ENCODE results near the gene ATG10.

DNA sequence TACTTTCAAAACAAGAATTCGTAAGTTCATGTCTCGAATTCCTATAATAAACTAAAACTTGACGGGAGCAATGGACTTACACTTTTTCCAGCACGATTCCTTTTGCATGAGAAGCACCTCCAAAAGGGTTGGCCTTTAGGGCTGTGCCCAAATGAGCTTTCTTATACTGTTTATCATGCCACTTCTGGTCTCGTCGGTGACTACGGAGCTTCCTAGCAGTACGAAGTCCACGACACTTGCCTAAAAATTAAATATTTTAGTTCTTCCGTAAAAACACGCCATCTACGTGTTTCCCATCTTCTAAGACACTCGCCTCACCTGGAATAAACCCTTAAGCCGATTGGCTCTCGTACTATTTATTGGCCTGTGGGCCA is 305.8 kb downstream of the ATG10 start:
- TF ChIP-seq, protein P1, sequence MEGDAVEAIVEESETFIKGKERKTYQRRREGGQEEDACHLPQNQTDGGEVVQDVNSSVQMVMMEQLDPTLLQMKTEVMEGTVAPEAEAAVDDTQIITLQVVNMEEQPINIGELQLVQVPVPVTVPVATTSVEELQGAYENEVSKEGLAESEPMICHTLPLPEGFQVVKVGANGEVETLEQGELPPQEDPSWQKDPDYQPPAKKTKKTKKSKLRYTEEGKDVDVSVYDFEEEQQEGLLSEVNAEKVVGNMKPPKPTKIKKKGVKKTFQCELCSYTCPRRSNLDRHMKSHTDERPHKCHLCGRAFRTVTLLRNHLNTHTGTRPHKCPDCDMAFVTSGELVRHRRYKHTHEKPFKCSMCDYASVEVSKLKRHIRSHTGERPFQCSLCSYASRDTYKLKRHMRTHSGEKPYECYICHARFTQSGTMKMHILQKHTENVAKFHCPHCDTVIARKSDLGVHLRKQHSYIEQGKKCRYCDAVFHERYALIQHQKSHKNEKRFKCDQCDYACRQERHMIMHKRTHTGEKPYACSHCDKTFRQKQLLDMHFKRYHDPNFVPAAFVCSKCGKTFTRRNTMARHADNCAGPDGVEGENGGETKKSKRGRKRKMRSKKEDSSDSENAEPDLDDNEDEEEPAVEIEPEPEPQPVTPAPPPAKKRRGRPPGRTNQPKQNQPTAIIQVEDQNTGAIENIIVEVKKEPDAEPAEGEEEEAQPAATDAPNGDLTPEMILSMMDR (IDR thresholded peaks at IDR 0.05): no peak
- TF ChIP-seq POLR2A (IDR thresholded peaks at IDR 0.05): no peak
- no peak for TF ChIP-seq POLR2AphosphoS5 (IDR thresholded peaks at IDR 0.05; ENCODE audit: insufficient read depth in 1 of 2, low read depth in 1 of 2)
